CD4-positive, alpha-beta T cell treated with Interferon alpha-2 for 1 hour (primary cell): ENCODE results near the gene GCDH.
"Not testable (repeated sequence)": the region's sequence is repeated elsewhere in the genome, so short reads cannot be mapped to it uniquely, and the experiment has no call there.

Experiments
- DNase-seq, 2 donors: peaks; one replicate each; pipeline ENCODE4 v3.0.0-alpha.2; 2020 to 2022

Gene GCDH

GRCh38 chr19:12872941-12873890 is 17.7 kb upstream of the GCDH start:
- DNase-seq = peak; percentile 80 to 84

GRCh38 chr19:12873891-12874745 is 16.8 kb upstream of the GCDH start:
- no peak for DNase-seq

GRCh38 chr19:12875086-12875485 is 15.9 kb upstream of the GCDH start:
- DNase-seq = no peak

- DNase-seq = no peak
Measured at GRCh38 chr19:12880551-12881171, 10.3 kb upstream of the GCDH start.

GRCh38 chr19:12881172-12881808 is 9.7 kb upstream of the GCDH start, which contains the start of gene DNASE2:
DNASE2 (minus strand) TSS chr19:12881449; CDS start chr19:12881375, 74 bp downstream.
- peak; percentile 90 to 92 for DNase-seq

GRCh38 chr19:12882589-12882988 is 8.4 kb upstream of the GCDH start:
- no peak for DNase-seq

GRCh38 chr19:12884202-12884601 is 6.8 kb upstream of the GCDH start:
- DNase-seq = no peak

- no peak for DNase-seq
Measured at GRCh38 chr19:12884627-12884925, 6.4 kb upstream of the GCDH start.

GRCh38 chr19:12884926-12885748 is 5.8 kb upstream of the GCDH start:
- DNase-seq = peak; percentile 89 to 92

GRCh38 chr19:12885749-12886650 is 5.0 kb upstream of the GCDH start:
- no peak for DNase-seq

- DNase-seq = no peak
Measured at GRCh38 chr19:12886651-12886968, 4.3 kb upstream of the GCDH start.

GRCh38 chr19:12886969-12887747 is 3.8 kb upstream of the GCDH start, which contains the start of gene KLF1:
KLF1 (minus strand) TSS chr19:12887201; CDS start chr19:12887140, 61 bp downstream.
- no peak for DNase-seq

GRCh38 chr19:12888006-12888603 is 2.9 kb upstream of the GCDH start:
- DNase-seq = no peak

GRCh38 chr19:12890299-12890786 is 617 bp upstream of the GCDH start:
- not testable (repeated sequence) for DNase-seq

- DNase-seq = no peak
Measured at GRCh38 chr19:12891553-12892021, 627 bp downstream of the GCDH start.

GRCh38 chr19:12893582-12893981 is 2.6 kb downstream of the GCDH start:
- DNase-seq = no peak

- no peak for DNase-seq
Measured at GRCh38 chr19:12896460-12896859, 5.5 kb downstream of the GCDH start.

GRCh38 chr19:12899891-12900518 is 9.0 kb downstream of the GCDH start:
- no peak for DNase-seq

GRCh38 chr19:12907166-12907565 is 16.2 kb downstream of the GCDH start:
- no peak for DNase-seq
